Aorta (tissue), 5 donors: Measurements from ENCODE around the gene AASDH. TPM values are rescaled to one million over a fixed set of nuclear protein-coding genes. Genes with fewer than 3 reads are reported as not detected.
A peak's percentile ranks its signal among the peaks of the same experiment; 100 is the strongest.

ENCODE experiments used
- ATAC-seq: fragments of 200-7000 bp; cut with Tn5 transposase; one replicate; pipeline ENCODE4 v1.9.1; 2022; ENCODE audit warnings: moderate library complexity; ENCODE audit not compliant: low FRiP score
- DNase-seq, 2 donors: peaks; one replicate each; pipeline ENCODE4 v3.0.0-alpha.2; 2020
- H3K27ac ChIP-seq, 2 donors: one replicate each; pipeline ENCODE4 v1.5.1; 2013; ENCODE audit warnings: low read length in 2 of 2, mild to moderate bottlenecking in 2 of 2, moderate library complexity in 2 of 2, control low read depth in 1 of 2, inconsistent platforms in 1 of 2, low read depth in 1 of 2
- H3K27me3 ChIP-seq, 2 donors: one replicate each; pipeline ENCODE4 v1.6.1; 2013; ENCODE audit warnings: control low read depth in 1 of 2, low read length in 1 of 2, mild to moderate bottlenecking in 1 of 2, moderate library complexity in 1 of 2; ENCODE audit not compliant: insufficient read depth in 2 of 2, control insufficient read depth in 1 of 2
- H3K36me3 ChIP-seq, 2 donors: one replicate each; pipeline ENCODE4 v1.6.1; 2013; ENCODE audit warnings: control low read depth in 1 of 2, low read length in 1 of 2, mild to moderate bottlenecking in 1 of 2; ENCODE audit not compliant: insufficient read depth in 2 of 2, control insufficient read depth in 1 of 2
- H3K4me1 ChIP-seq, 2 donors: one replicate each; pipeline ENCODE4 v1.6.1; 2013; ENCODE audit warnings: low read length in 2 of 2, control low read depth in 1 of 2, mild to moderate bottlenecking in 1 of 2, moderate library complexity in 1 of 2; ENCODE audit not compliant: insufficient read depth in 2 of 2, control insufficient read depth in 1 of 2
- H3K4me3 ChIP-seq, 2 donors: one replicate each; pipeline ENCODE4 v1.5.1; 2013; ENCODE audit warnings: low read length in 2 of 2, control low read depth in 1 of 2, mild to moderate bottlenecking in 1 of 2
- H3K9me3 ChIP-seq: one replicate; pipeline ENCODE4 v1.6.1; 2013; ENCODE audit warnings: mild to moderate bottlenecking, low read length; ENCODE audit not compliant: control insufficient read depth
- WGBS, 2 donors: extraction: QIAGEN DNeasy Blood & Tissue Kit; methylation state at CpG; one replicate each; pipeline ENCODE4 v1.1.7; 2013; 5-methylcytosine and 5-hydroxymethylcytosine counted together
- intact Hi-C, 2 donors: fragments of 100-400 bp; cut with DNase I; formaldehyde crosslinking; loops; one replicate each; pipeline versions ENCODE4 v1.14.2 to v1.15.0; 2022
- long read RNA-seq, 2 donors: library from polyadenylated mRNA; unstranded; transcript quantifications; one replicate each; pipeline ENCODE4 v2.0.0, GENCODE V29; 2020 to 2021
- polyA plus RNA-seq, 2 donors: library from polyadenylated mRNA; stranded (reverse); fragments of 200-250 nt; gene quantifications; one replicate each; pipeline ENCODE4 v1.2.3, GENCODE V29; 2013
- total RNA-seq, 2 donors: library from RNA; stranded (reverse); fragmentation: NEBNext Ultra II Directional; extraction: Animal tissue kit (Norgen Biotek cat#: 25700); gene quantifications; one replicate each; pipeline ENCODE4 v1.2.1, GENCODE V29; 2021
- donor health status: healthy with polysubstance abuse.
- donor health status: Bipolar disorder and iron deficiency.
- donor health status: DM: no; HTN: no; CAD: no.
- donor health status: DM: no; HTN: no; CAD: no.
- donor health status: DM: yes; HTN: yes; CAD: no.

AASDH gene
- 10 to 100 TPM in 1 of 2 donors, 1 to 10 TPM in 1; 7.1 to 12.2 TPM for total RNA-seq
- 1 to 10 TPM; 3.6 to 6.1 TPM for polyA plus RNA-seq
- long read RNA-seq, donor 1, partial matches to known transcripts = 2 of 5 reads
- long read RNA-seq, donor 1, other reads (novel, unspliced or antisense) = 1 of 5 reads
- long read RNA-seq, donor 2, partial matches to known transcripts = 2 of 6 reads
- long read RNA-seq, donor 2, other reads (novel, unspliced or antisense) = 2 of 6 reads

GRCh38 chr4:56387023-56388001 lies at the start of gene AASDH:
AASDH (minus strand) TSS chr4:56387491; CDS start chr4:56384299, 3,192 bp downstream.
- 0% methylated on average over 57 of the region's 57 CpGs for WGBS, 2 donors
- H3K4me1 ChIP-seq = no peaks in the 10 kb centered on the region
- peak within 1 kb of the TSS; percentile 58 to 81 for H3K4me3 ChIP-seq
- no peaks in the 10 kb centered on the region for H3K9me3 ChIP-seq
- ATAC-seq = peak; percentile 99
- peak within 1 kb of the TSS; percentile 91 to 94 for H3K27ac ChIP-seq
- H3K36me3 ChIP-seq = no peaks in the 10 kb centered on the region
- peak; percentile 95 to 97 for DNase-seq
- H3K27me3 ChIP-seq = no peaks in the 10 kb centered on the region
- intact Hi-C loops = loop anchor here in 1 of 2 donors (2.0 kb wide), 1 partner anchor 47 kb away; the partner anchor contains the start of gene PPAT

GRCh38 chr4:56435140-56435926 lies 48.0 kb upstream of the AASDH start, which contains the start of gene PPAT:
PPAT (minus strand) TSS chr4:56435615; CDS start chr4:56435477, 138 bp downstream.
- ATAC-seq (peak; percentile 98), DNase-seq (peak; percentile 99)
- Histone ChIP-seq H3K4me1 (no peaks in the 10 kb centered on the region), H3K9me3 (no peaks in the 10 kb centered on the region), H3K4me3 (peak within 1 kb of the TSS; percentile 47 to 55), H3K27ac (peak within 1 kb of the TSS; percentile 45 to 87), H3K27me3 (no peaks in the 10 kb centered on the region), H3K36me3 (no peaks in the 10 kb centered on the region)
- 0% methylated on average over 57 to 61 of the region's 61 CpGs for WGBS, 2 donors
- intact Hi-C loops = loop anchor here in 1 of 2 donors (2.0 kb wide), 1 partner anchor 49 kb away; the partner anchor contains the start of gene AASDH

- H3K27ac ChIP-seq = no peak overlapping the region
- peak in 1 of 2 donors; percentile 70 for DNase-seq
These were observed 47.4 kb upstream of the AASDH start for GRCh38 chr4:56434599-56435139.

GRCh38 chr4:56433280-56433679 lies 46.0 kb upstream of the AASDH start:
- DNase-seq (no peak), ATAC-seq (no peak)
- Histone ChIP-seq H3K27ac (no peak overlapping the region), H3K4me3 (no peak overlapping the region), H3K36me3 (no peaks in the 10 kb centered on the region), H3K27me3 (no peaks in the 10 kb centered on the region), H3K4me1 (no peaks in the 10 kb centered on the region), H3K9me3 (no peaks in the 10 kb centered on the region)
- intact Hi-C loops = no loop called here

More at GRCh38 chr4:56434599-56435139, 47.4 kb upstream of the AASDH start:
- intact Hi-C loops = loop anchor here in 1 of 2 donors (2.0 kb wide), 1 partner anchor 48 kb away; the partner anchor contains the start of gene AASDH
- Histone ChIP-seq H3K4me3 (peak overlapping the region; percentile 22 to 55), H3K4me1 (no peaks in the 10 kb centered on the region), H3K9me3 (no peaks in the 10 kb centered on the region), H3K36me3 (no peaks in the 10 kb centered on the region), H3K27me3 (no peaks in the 10 kb centered on the region)
- 5 to 7% methylated on average over 15 of the region's 15 CpGs for WGBS, 2 donors
- peak; percentile 20 for ATAC-seq

- no peaks in the 10 kb centered on the region for H3K36me3 ChIP-seq
- DNase-seq (no peak), ATAC-seq (no peak)
- no peaks in the 10 kb centered on the region for H3K9me3 ChIP-seq
- intact Hi-C loops = no loop called here
- H3K27me3 ChIP-seq = no peaks in the 10 kb centered on the region
- no peak overlapping the region for H3K27ac ChIP-seq
- WGBS, 2 donors = 95 to 99% methylated on average over 2 of the region's 2 CpGs
- H3K4me1 ChIP-seq = no peaks in the 10 kb centered on the region
- H3K4me3 ChIP-seq = no peak overlapping the region
These were observed 42.9 kb upstream of the AASDH start for GRCh38 chr4:56430203-56430602.

GRCh38 chr4:56427179-56427578 lies 39.9 kb upstream of the AASDH start:
- WGBS, 2 donors = 99 to 100% methylated on average over 1 of the region's 1 CpG
- intact Hi-C loops = loop anchor here (5.0 to 10.0 kb wide), 4 partner anchors 40 to 408 kb away; partner anchors contain the start of gene SRP72 (in 1 of the 2)

GRCh38 chr4:56426273-56426672 lies 39.0 kb upstream of the AASDH start:
- intact Hi-C loops = loop anchor here (5.0 to 10.0 kb wide), 4 partner anchors 41 to 409 kb away; partner anchors contain the start of gene SRP72 (in 1 of the 2)
- no peaks in the 10 kb centered on the region for H3K9me3 ChIP-seq
- no peaks in the 10 kb centered on the region for H3K4me1 ChIP-seq
- H3K36me3 ChIP-seq = no peaks in the 10 kb centered on the region
- DNase-seq = no peak
- no peaks in the 10 kb centered on the region for H3K27me3 ChIP-seq
- WGBS, 2 donors = 92 to 96% methylated on average over 5 to 6 of the region's 6 CpGs
- H3K4me3 ChIP-seq = no peak overlapping the region
- no peak for ATAC-seq
- no peak overlapping the region for H3K27ac ChIP-seq

More at GRCh38 chr4:56427179-56427578, 39.9 kb upstream of the AASDH start:
- H3K4me3 ChIP-seq = no peak overlapping the region
- ATAC-seq (no peak), DNase-seq (no peak)
- H3K9me3 ChIP-seq = no peaks in the 10 kb centered on the region
- H3K27me3 ChIP-seq = no peaks in the 10 kb centered on the region
- H3K27ac ChIP-seq = no peak overlapping the region
- no peaks in the 10 kb centered on the region for H3K4me1 ChIP-seq
- H3K36me3 ChIP-seq = no peaks in the 10 kb centered on the region

GRCh38 chr4:56425518-56425917 lies 38.2 kb upstream of the AASDH start:
- no peaks in the 10 kb centered on the region for H3K36me3 ChIP-seq
- ATAC-seq (no peak), DNase-seq (no peak)
- intact Hi-C loops = loop anchor here (2.0 to 10.0 kb wide), 5 partner anchors 42 to 409 kb away; partner anchors contain the start of gene SRP72 (in 1 of the 2)
- H3K27ac ChIP-seq = no peak overlapping the region
- H3K4me1 ChIP-seq = no peaks in the 10 kb centered on the region
- H3K4me3 ChIP-seq = no peak overlapping the region
- H3K27me3 ChIP-seq = no peaks in the 10 kb centered on the region
- 86% methylated on average over 3 of the region's 3 CpGs for WGBS, 2 donors
- no peaks in the 10 kb centered on the region for H3K9me3 ChIP-seq
